GM12892 (cell line): ENCODE results near the gene TMCO4.
A peak's percentile ranks its signal among the peaks of the same experiment; 100 is the strongest.
"Not testable (repeated sequence)": the region's sequence is repeated elsewhere in the genome, so short reads cannot be mapped to it uniquely, and the experiment has no call there.

Experiments
- DNase-seq: peaks from one replicate; pipeline ENCODE4 v3.0.0; 2011; ENCODE audit not compliant: insufficient read length
- FAIRE-seq: peaks from 2 replicates; lab custom pipeline; 2011; peaks lifted over from hg19 to GRCh38; lab: Jason Lieb, UNC
- POLR2A ChIP-seq: IDR thresholded peaks from 2 replicates; pipeline ENCODE4 v1.6.1; 2011; ENCODE audit warnings: low read depth, low read length, control low read depth
- POLR2AphosphoS5 ChIP-seq: IDR thresholded peaks from 2 replicates; pipeline ENCODE4 v1.6.1; 2011; ENCODE audit warnings: low read depth, low read length, control low read depth
- TAF1 ChIP-seq: IDR thresholded peaks from 2 replicates; pipeline ENCODE4 v1.6.1; 2011; ENCODE audit warnings: low read depth, mild to moderate bottlenecking, control low read depth, low read length, borderline replicate concordance

Gene TMCO4

GRCh38 chr1:19824036-19824435 lies 24.3 kb upstream of the TMCO4 start:
- TF ChIP-seq TAF1 (no peak), POLR2A (no peak), POLR2AphosphoS5 (no peak)
- DNase-seq (no peak), FAIRE-seq (no peak)

DNA sequence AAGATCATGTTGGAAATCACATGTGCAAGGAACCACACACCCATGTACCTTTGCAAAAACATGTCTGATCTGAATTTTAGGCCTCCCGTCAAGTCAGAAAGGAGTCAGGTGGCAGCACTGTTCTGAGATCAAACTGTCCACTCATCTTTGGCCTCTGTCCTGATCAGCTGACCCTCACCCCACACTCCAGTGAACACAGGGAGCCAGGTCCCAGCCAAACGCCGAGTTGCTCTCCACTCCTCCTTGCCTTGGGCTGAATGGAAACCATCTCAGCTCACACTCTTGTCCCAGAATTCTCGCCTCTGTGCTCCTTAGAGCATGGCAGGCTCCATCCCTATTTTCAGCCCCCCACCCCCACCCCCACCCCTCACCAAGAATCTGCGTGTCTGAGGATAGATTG lies 20.0 kb upstream of the TMCO4 start:
- FAIRE-seq (no peak), DNase-seq (no peak)
- TF ChIP-seq POLR2AphosphoS5 (no peak), TAF1 (no peak), POLR2A (no peak)

DNA sequence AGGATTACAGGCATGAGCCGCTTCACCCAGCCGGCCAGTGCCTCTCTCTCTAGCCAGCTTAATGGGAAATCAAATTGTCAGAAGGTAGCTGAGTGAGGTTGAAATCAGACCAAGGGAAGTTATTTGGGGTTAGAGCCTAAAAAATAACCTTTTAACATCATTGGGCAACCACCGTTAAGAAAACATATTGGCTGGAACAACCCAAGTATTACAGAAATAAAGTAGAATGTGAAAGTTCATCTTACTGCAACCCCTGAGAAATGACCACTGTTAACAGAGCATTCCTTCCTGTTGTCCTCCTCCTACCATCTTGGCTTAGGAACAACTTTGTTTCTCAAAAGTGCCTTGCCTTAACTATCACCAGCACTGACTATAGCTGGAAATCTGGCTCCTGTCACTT lies 18.6 kb upstream of the TMCO4 start:
- DNase-seq (no peak), FAIRE-seq (no peak)
- TF ChIP-seq POLR2AphosphoS5 (no peak), POLR2A (no peak), TAF1 (no peak)

DNA sequence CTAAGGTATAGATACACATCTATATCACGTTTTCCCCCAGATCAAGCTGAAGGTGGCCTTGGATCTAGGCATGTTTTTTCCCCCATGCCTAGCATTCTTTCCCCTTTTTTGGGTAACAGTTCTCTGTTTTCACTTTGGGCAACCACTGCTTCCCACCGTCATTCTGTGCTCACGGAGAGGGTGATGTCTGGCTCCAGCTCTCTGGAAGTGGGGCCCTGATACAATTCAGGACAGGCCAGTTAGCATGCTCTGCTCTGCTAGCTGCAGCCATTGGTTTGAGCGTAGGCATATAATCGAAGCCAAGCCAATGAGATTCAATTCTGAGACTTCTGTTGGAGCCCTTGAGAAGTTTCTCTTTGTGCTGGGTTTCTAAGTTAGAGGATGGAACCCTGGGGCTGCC lies 17.4 kb upstream of the TMCO4 start:
- no peak for FAIRE-seq
- DNase-seq: no peak
- TF ChIP-seq POLR2A: no peak
- TF ChIP-seq TAF1: no peak
- no peak for TF ChIP-seq POLR2AphosphoS5

- not testable (repeated sequence) for FAIRE-seq, DNase-seq
Observed at GRCh38 chr1:19816737-19817086, 17.0 kb upstream of the TMCO4 start.

- FAIRE-seq: no peak
- DNase-seq: no peak
- no peak for TF ChIP-seq TAF1
- TF ChIP-seq POLR2A: no peak
- no peak for TF ChIP-seq POLR2AphosphoS5
Observed at GRCh38 chr1:19815801-19816736, 16.4 kb upstream of the TMCO4 start.

- FAIRE-seq (no peak), DNase-seq (no peak)
- TF ChIP-seq TAF1: no peak
Observed at GRCh38 chr1:19814681-19815503, 15.2 kb upstream of the TMCO4 start, which contains the start of gene RNF186. TSS of gene RNF186 (minus strand) at chr1:19815283. CDS start at chr1:19815101, 182 bp downstream.

DNA sequence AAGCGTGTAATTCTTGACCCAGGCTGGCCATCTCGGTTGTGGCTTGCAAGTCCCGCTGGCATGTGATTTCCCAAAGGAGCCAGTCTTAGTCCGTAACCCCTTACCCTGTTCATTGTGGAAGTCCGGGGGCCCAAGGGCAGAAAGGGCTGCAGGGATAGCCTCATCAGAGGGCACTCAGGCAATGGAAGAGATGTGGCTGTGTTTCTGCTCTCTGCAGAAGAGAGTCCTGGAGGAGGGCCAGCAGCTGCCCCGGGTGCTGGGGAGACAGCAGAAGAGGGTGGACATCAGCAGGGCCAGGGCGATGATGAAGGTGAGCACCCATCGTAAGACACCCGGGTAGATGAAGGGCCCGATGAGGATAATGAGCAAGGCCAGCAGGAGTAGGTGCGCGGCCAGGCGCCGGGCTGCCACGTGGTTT lies 14.5 kb upstream of the TMCO4 start:
- FAIRE-seq: no peak
- DNase-seq: no peak
- TF ChIP-seq POLR2AphosphoS5: no peak
- no peak for TF ChIP-seq POLR2A
- no peak for TF ChIP-seq TAF1

DNA sequence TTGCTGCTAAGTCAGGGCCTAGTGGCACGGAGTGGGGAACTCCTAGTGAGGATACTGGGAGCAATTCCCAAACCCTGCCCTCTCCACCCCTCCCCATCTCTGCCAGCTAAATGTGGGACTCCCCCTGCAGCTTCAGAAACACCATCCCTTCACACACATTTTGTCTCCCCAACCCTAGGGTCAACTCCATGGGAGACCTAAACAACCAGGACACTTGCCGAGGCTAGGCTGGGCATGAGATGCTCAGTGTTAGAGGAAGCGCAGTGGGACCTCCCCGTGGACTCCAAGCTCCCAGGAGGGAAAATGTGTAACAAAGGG lies 13.9 kb upstream of the TMCO4 start:
- no peak for TF ChIP-seq POLR2A
- no peak for TF ChIP-seq POLR2AphosphoS5
- TF ChIP-seq TAF1: no peak
- no peak for DNase-seq
- FAIRE-seq: no peak

DNA sequence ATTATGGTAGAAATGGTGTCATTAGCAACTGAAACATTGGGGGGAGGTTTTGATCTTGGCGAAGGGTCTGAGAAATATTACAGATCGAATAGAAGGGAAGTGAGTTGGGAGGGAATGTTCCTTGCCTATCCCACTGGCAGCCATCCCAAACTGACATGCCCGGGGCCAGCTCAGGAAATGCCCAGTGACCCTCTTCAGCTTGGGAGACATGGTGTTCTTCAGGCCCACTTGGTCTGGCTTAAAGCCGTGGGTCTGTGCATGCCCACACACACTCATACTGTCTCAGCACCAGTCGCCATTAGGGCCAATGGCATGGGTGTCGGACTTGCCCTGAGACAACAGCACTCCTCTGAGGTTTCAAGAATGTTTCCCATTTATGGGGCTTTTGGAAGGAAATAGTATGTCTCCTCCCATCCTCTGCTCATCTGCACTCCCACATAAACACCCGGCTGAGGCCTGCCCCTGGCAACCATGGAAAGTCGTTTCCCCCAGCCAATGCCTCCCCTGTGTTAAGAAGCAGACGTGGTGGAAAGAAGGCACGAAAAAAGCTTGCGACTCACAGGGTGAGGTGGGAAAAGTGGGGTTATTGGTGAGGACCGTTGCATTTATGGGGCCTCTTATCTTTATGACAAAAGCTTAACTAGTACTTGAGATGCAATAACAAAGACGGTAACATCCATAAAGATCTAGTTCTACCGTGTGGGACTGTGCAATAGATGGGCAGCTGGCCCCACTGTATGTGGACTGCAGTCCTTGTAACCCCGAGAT lies 13.3 kb upstream of the TMCO4 start:
- DNase-seq (no peak), FAIRE-seq (no peak)
- no peak for TF ChIP-seq POLR2A
- TF ChIP-seq TAF1: no peak
- TF ChIP-seq POLR2AphosphoS5: no peak

GRCh38 chr1:19811206-19811851 lies 11.6 kb upstream of the TMCO4 start:
- FAIRE-seq (peak; percentile 67), DNase-seq (peak; percentile 53)
- TF ChIP-seq POLR2A (no peak), POLR2AphosphoS5 (no peak), TAF1 (no peak)
